ENCODE results near the gene LARGE1.

LARGE1 gene

GRCh38 chr22:33353502-33353901, 566.8 kb downstream of the LARGE1 start:
- Histone ChIP-seq H3K27ac (replicated peaks) (no peak overlapping the region), H3K4me3 (replicated peaks; ENCODE audit: insufficient read depth, low read length) (no peak overlapping the region), H3K27me3 (ENCODE audit: insufficient read depth, poor library complexity, severe bottlenecking) (no peaks in the 10 kb centered on the region)
- TF ChIP-seq SPI1 (IDR thresholded peaks at IDR 0.05; ENCODE audit: borderline replicate concordance, low read depth) (no peak), POLR2AphosphoS5 (IDR thresholded peaks at IDR 0.05; ENCODE audit: low read depth) (no peak), REST (IDR thresholded peaks at IDR 0.05; ENCODE audit: insufficient replicate concordance, low read depth) (no peak), CTCF (IDR thresholded peaks at IDR 0.05; ENCODE audit: insufficient read depth, low read length) (no peak), GABPA (IDR thresholded peaks at IDR 0.05; ENCODE audit: low read depth) (no peak)
- DNase-seq (ENCODE audit: low read depth in 1 of 2, low spot score in 1 of 2) = no peak

- H3K27me3 ChIP-seq (ENCODE audit: insufficient read depth, poor library complexity, severe bottlenecking) = no peaks in the 10 kb centered on the region
- DNase-seq (ENCODE audit: low read depth in 1 of 2, low spot score in 1 of 2) = no peak
- no peak overlapping the region for H3K4me3 ChIP-seq (replicated peaks; ENCODE audit: insufficient read depth, low read length)
- TF ChIP-seq REST (IDR thresholded peaks at IDR 0.05; ENCODE audit: insufficient replicate concordance, low read depth) (no peak), GABPA (IDR thresholded peaks at IDR 0.05; ENCODE audit: low read depth) (no peak), SPI1 (IDR thresholded peaks at IDR 0.05; ENCODE audit: borderline replicate concordance, low read depth) (no peak), CTCF (IDR thresholded peaks at IDR 0.05; ENCODE audit: insufficient read depth, low read length) (no peak), POLR2AphosphoS5 (IDR thresholded peaks at IDR 0.05; ENCODE audit: low read depth) (no peak)
- no peak overlapping the region for H3K27ac ChIP-seq (replicated peaks)
Observed at GRCh38 chr22:33352768-33353167, 567.5 kb downstream of the LARGE1 start.

GRCh38 chr22:33350961-33351360, 569.3 kb downstream of the LARGE1 start:
- no peak overlapping the region for H3K4me3 ChIP-seq (replicated peaks; ENCODE audit: insufficient read depth, low read length)
- no peak overlapping the region for H3K27ac ChIP-seq (replicated peaks)
- no peak for TF ChIP-seq CTCF (IDR thresholded peaks at IDR 0.05; ENCODE audit: insufficient read depth, low read length)
- TF ChIP-seq REST (IDR thresholded peaks at IDR 0.05; ENCODE audit: insufficient replicate concordance, low read depth) = no peak
- no peak for TF ChIP-seq SPI1 (IDR thresholded peaks at IDR 0.05; ENCODE audit: borderline replicate concordance, low read depth)
- no peak for TF ChIP-seq GABPA (IDR thresholded peaks at IDR 0.05; ENCODE audit: low read depth)
- no peak for TF ChIP-seq POLR2AphosphoS5 (IDR thresholded peaks at IDR 0.05; ENCODE audit: low read depth)
- no peak for DNase-seq (ENCODE audit: low read depth in 1 of 2, low spot score in 1 of 2)
- no peaks in the 10 kb centered on the region for H3K27me3 ChIP-seq (ENCODE audit: insufficient read depth, poor library complexity, severe bottlenecking)
